Umbilical cord (tissue), 2 donors: ENCODE results near the gene SRSF5. TPM values are rescaled to one million over a fixed set of nuclear protein-coding genes. Genes with fewer than 3 reads are reported as not detected.

ENCODE experiments used
- DNase-seq: peaks from one replicate; pipeline ENCODE4 v3.0.0-alpha.2; 2015; ENCODE audit warnings: low spot score
- total RNA-seq: library from RNA; depleted of rRNA; stranded (reverse); fragments of >200 nt; gene quantifications from one replicate; pipeline ENCODE4 v1.2.3, GENCODE V29; 2014; ENCODE audit warnings: low replicate concordance; ENCODE audit not compliant: insufficient read depth

The SRSF5 gene
- total RNA-seq, 1 donor from 2014 or later = 218 TPM

- DNase-seq = no peak
Measured at GRCh38 chr14:69770559-69770958, 3.6 kb downstream of the SRSF5 start.

GRCh38 chr14:69771136-69771535 is 4.2 kb downstream of the SRSF5 start:
- no peak for DNase-seq

- no peak for DNase-seq
Measured at GRCh38 chr14:69772082-69773017, 5.4 kb downstream of the SRSF5 start.

GRCh38 chr14:69773571-69774276 is 6.8 kb downstream of the SRSF5 start:
- no peak for DNase-seq

GRCh38 chr14:69775012-69775411 is 8.1 kb downstream of the SRSF5 start:
- DNase-seq = no peak

GRCh38 chr14:69776875-69777453 is 10.0 kb downstream of the SRSF5 start:
- DNase-seq = no peak

GRCh38 chr14:69779088-69779487 is 12.1 kb downstream of the SRSF5 start:
- DNase-seq = no peak

GRCh38 chr14:69780092-69780491 is 13.2 kb downstream of the SRSF5 start:
- DNase-seq = no peak

GRCh38 chr14:69780952-69781351 is 14.0 kb downstream of the SRSF5 start:
- no peak for DNase-seq

GRCh38 chr14:69784942-69785341 is 18.0 kb downstream of the SRSF5 start:
- DNase-seq = no peak

GRCh38 chr14:69786603-69787002 is 19.7 kb downstream of the SRSF5 start:
- DNase-seq = no peak

- DNase-seq = no peak
Measured at GRCh38 chr14:69789118-69789640, 22.2 kb downstream of the SRSF5 start.

GRCh38 chr14:69792887-69793421 is 26.0 kb downstream of the SRSF5 start:
- DNase-seq = no peak

- DNase-seq = no peak
Measured at GRCh38 chr14:69794791-69795190, 27.8 kb downstream of the SRSF5 start.

GRCh38 chr14:69795691-69796090 is 28.7 kb downstream of the SRSF5 start:
- DNase-seq = no peak

GRCh38 chr14:69796797-69797500 is 30.0 kb downstream of the SRSF5 start, which contains the start of gene SLC10A1:
TSS of gene SLC10A1 (minus strand) at chr14:69797241. CDS start at chr14:69797155, 86 bp downstream.
- DNase-seq = no peak

- no peak for DNase-seq
Measured at GRCh38 chr14:69797573-69798338, 30.8 kb downstream of the SRSF5 start.

- no peak for DNase-seq
Measured at GRCh38 chr14:69798339-69798735, 31.4 kb downstream of the SRSF5 start.

- no peak for DNase-seq
Measured at GRCh38 chr14:69803753-69804152, 36.8 kb downstream of the SRSF5 start.

GRCh38 chr14:69804902-69805301 is 38.0 kb downstream of the SRSF5 start:
- no peak for DNase-seq
